ENCODE measurements around the gene TSPAN12.

- TF ChIP-seq JUND (IDR thresholded peaks at IDR 0.05): no peak
- no peak for TF ChIP-seq POLR2AphosphoS5 (IDR thresholded peaks at IDR 0.05; ENCODE audit: low read depth, low read length)
- TF ChIP-seq, protein P1, sequence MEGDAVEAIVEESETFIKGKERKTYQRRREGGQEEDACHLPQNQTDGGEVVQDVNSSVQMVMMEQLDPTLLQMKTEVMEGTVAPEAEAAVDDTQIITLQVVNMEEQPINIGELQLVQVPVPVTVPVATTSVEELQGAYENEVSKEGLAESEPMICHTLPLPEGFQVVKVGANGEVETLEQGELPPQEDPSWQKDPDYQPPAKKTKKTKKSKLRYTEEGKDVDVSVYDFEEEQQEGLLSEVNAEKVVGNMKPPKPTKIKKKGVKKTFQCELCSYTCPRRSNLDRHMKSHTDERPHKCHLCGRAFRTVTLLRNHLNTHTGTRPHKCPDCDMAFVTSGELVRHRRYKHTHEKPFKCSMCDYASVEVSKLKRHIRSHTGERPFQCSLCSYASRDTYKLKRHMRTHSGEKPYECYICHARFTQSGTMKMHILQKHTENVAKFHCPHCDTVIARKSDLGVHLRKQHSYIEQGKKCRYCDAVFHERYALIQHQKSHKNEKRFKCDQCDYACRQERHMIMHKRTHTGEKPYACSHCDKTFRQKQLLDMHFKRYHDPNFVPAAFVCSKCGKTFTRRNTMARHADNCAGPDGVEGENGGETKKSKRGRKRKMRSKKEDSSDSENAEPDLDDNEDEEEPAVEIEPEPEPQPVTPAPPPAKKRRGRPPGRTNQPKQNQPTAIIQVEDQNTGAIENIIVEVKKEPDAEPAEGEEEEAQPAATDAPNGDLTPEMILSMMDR (IDR thresholded peaks at IDR 0.05 in 2 of 3, conservative IDR thresholded peaks at IDR 0.05 in 1 of 3; ENCODE audit: borderline replicate concordance in 1 of 3, insufficient read depth in 1 of 3, low read depth in 2 of 3, low read length in 2 of 3): no peak
- TF ChIP-seq POLR2A (IDR thresholded peaks at IDR 0.05; ENCODE audit: borderline replicate concordance, extremely low read depth, insufficient read depth, insufficient read length): no peak
- no peak for TF ChIP-seq EGR1 (IDR thresholded peaks at IDR 0.05; ENCODE audit: low read depth)
- no peak for TF ChIP-seq SIN3A (IDR thresholded peaks at IDR 0.05; ENCODE audit: low read depth)
- no peak for TF ChIP-seq REST (IDR thresholded peaks at IDR 0.05; ENCODE audit: low read depth)
- TF ChIP-seq EZH2phosphoT487 (IDR thresholded peaks at IDR 0.05; ENCODE audit: borderline replicate concordance): no peak
- no peak for TF ChIP-seq FOSL1 (IDR thresholded peaks at IDR 0.05; ENCODE audit: low read depth)
- no peak for TF ChIP-seq TCF7L2 (IDR thresholded peaks at IDR 0.05; ENCODE audit: borderline replicate concordance, extremely low read depth, insufficient read depth, insufficient read length)
- TF ChIP-seq, protein P2, sequence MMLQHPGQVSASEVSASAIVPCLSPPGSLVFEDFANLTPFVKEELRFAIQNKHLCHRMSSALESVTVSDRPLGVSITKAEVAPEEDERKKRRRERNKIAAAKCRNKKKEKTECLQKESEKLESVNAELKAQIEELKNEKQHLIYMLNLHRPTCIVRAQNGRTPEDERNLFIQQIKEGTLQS (IDR thresholded peaks at IDR 0.05): no peak
- TF ChIP-seq MAX (IDR thresholded peaks at IDR 0.05): no peak
- TF ChIP-seq RAD21 (IDR thresholded peaks at IDR 0.05; ENCODE audit: low read depth): no peak
- TF ChIP-seq ELF1 (IDR thresholded peaks at IDR 0.05; ENCODE audit: borderline replicate concordance, low read depth): no peak
Measured at GRCh38 chr7:120809260-120809659, 48.7 kb downstream of the TSPAN12 start.
